HEK293 (cell line): Measurements from ENCODE around the gene KIF1A.
A peak's percentile ranks its signal among the peaks of the same experiment; 100 is the strongest.

Experiments used
- GLIS2 ChIP-seq: fragments of 450-650 bp; formaldehyde crosslinking; IDR thresholded peaks from 2 replicates; pipeline ENCODE4 v1.5.1; 2016; ENCODE audit warnings: missing biosample characterization, missing genetic modification characterization
- KLF8 ChIP-seq: fragments of 450-650 bp; formaldehyde crosslinking; IDR thresholded peaks from 2 replicates; pipeline ENCODE4 v1.5.1; 2016; ENCODE audit warnings: missing biosample characterization, missing genetic modification characterization
- KLF9 ChIP-seq: fragments of 450-650 bp; formaldehyde crosslinking; IDR thresholded peaks from 2 replicates; pipeline ENCODE4 v1.5.1; 2016; ENCODE audit warnings: missing biosample characterization, missing genetic modification characterization, low read depth
- MYNN ChIP-seq: fragments of 450-650 bp; formaldehyde crosslinking; IDR thresholded peaks from 2 replicates; pipeline ENCODE4 v1.5.1; 2016; ENCODE audit warnings: missing biosample characterization, missing genetic modification characterization, borderline replicate concordance
- SP3 ChIP-seq: fragments of 450-650 bp; formaldehyde crosslinking; IDR thresholded peaks from 2 replicates; pipeline ENCODE4 v1.5.1; 2016; ENCODE audit warnings: missing biosample characterization, missing genetic modification characterization
- TCF7L2 ChIP-seq: IDR thresholded peaks from 2 replicates; pipeline ENCODE4 v1.6.1; 2011; ENCODE audit warnings: low read depth, mild to moderate bottlenecking, inconsistent platforms, low read length, moderate library complexity, borderline replicate concordance
- ZBTB1 ChIP-seq: fragments of 450-650 bp; formaldehyde crosslinking; IDR thresholded peaks from 2 replicates; pipeline ENCODE4 v1.5.1; 2016; ENCODE audit warnings: missing biosample characterization, missing genetic modification characterization
- ZBTB17 ChIP-seq: fragments of 450-650 bp; formaldehyde crosslinking; IDR thresholded peaks from 2 replicates; pipeline ENCODE4 v1.5.1; 2016; ENCODE audit warnings: missing biosample characterization, missing genetic modification characterization
- ZBTB21 ChIP-seq: fragments of 450-650 bp; formaldehyde crosslinking; IDR thresholded peaks from 2 replicates; pipeline ENCODE4 v1.5.1; 2017; ENCODE audit warnings: missing biosample characterization, missing genetic modification characterization
- ZFHX2 ChIP-seq: fragments of 450-650 bp; formaldehyde crosslinking; conservative IDR thresholded peaks from 2 replicates; pipeline ENCODE4 v1.5.1; 2016; ENCODE audit warnings: missing biosample characterization, missing genetic modification characterization
- ZFP41 ChIP-seq: fragments of 450-650 bp; formaldehyde crosslinking; IDR thresholded peaks from 2 replicates; pipeline ENCODE4 v1.5.1; 2016; ENCODE audit warnings: missing biosample characterization, missing genetic modification characterization, borderline replicate concordance
- ZNF112 ChIP-seq: fragments of 450-650 bp; formaldehyde crosslinking; IDR thresholded peaks from 2 replicates; pipeline ENCODE4 v1.5.0; 2017; ENCODE audit warnings: missing biosample characterization, missing genetic modification characterization
- ZNF121 ChIP-seq: fragments of 450-650 bp; formaldehyde crosslinking; IDR thresholded peaks from 2 replicates; pipeline ENCODE4 v1.5.1; 2016; ENCODE audit warnings: missing biosample characterization, missing genetic modification characterization
- ZNF132 ChIP-seq: fragments of 450-650 bp; formaldehyde crosslinking; IDR thresholded peaks from 2 replicates; pipeline ENCODE4 v1.5.1; 2017; ENCODE audit warnings: missing biosample characterization, missing genetic modification characterization, borderline replicate concordance
- ZNF202 ChIP-seq: fragments of 450-650 bp; formaldehyde crosslinking; IDR thresholded peaks from 2 replicates; pipeline ENCODE4 v1.5.1; 2016; ENCODE audit warnings: missing biosample characterization, missing genetic modification characterization, borderline replicate concordance
- ZNF239 ChIP-seq: fragments of 450-650 bp; formaldehyde crosslinking; IDR thresholded peaks from 2 replicates; pipeline ENCODE4 v1.5.1; 2016; ENCODE audit warnings: missing biosample characterization, missing genetic modification characterization
- ZNF341 ChIP-seq: fragments of 450-650 bp; formaldehyde crosslinking; IDR thresholded peaks from 2 replicates; pipeline ENCODE4; 2016; ENCODE audit warnings: low read depth, missing biosample characterization, missing genetic modification characterization
- ZNF473 ChIP-seq: fragments of 450-650 bp; formaldehyde crosslinking; IDR thresholded peaks from 2 replicates; pipeline ENCODE4 v1.5.1; 2017; ENCODE audit warnings: missing biosample characterization, missing genetic modification characterization
- ZNF560 ChIP-seq: fragments of 450-650 bp; formaldehyde crosslinking; IDR thresholded peaks from 2 replicates; pipeline ENCODE4 v1.5.1; 2017; ENCODE audit warnings: missing biosample characterization, missing genetic modification characterization, borderline replicate concordance
- ZNF585B ChIP-seq: fragments of 450-650 bp; formaldehyde crosslinking; IDR thresholded peaks from 2 replicates; pipeline ENCODE4 v1.5.1; 2016; ENCODE audit warnings: missing biosample characterization, missing genetic modification characterization
- ZNF596 ChIP-seq: fragments of 450-650 bp; IDR thresholded peaks from 2 replicates; pipeline ENCODE4 v1.5.0; 2018; ENCODE audit warnings: missing biosample characterization, mild to moderate bottlenecking, missing genetic modification characterization, moderate library complexity
- ZNF654 ChIP-seq: fragments of 450-650 bp; formaldehyde crosslinking; IDR thresholded peaks from 2 replicates; pipeline ENCODE4 v1.5.1; 2016; ENCODE audit warnings: low read depth, missing biosample characterization, missing genetic modification characterization
- ZNF677 ChIP-seq: fragments of 450-650 bp; IDR thresholded peaks from 2 replicates; pipeline ENCODE4 v1.5.0; 2018; ENCODE audit warnings: missing biosample characterization, mild to moderate bottlenecking, missing genetic modification characterization, moderate library complexity
- ZNF791 ChIP-seq: fragments of 450-650 bp; formaldehyde crosslinking; IDR thresholded peaks from 2 replicates; pipeline ENCODE4 v1.5.1; 2016; ENCODE audit warnings: missing biosample characterization, missing genetic modification characterization
- ZSCAN23 ChIP-seq: fragments of 450-650 bp; formaldehyde crosslinking; IDR thresholded peaks from 2 replicates; pipeline ENCODE4 v1.5.1; 2016; ENCODE audit warnings: missing biosample characterization, missing genetic modification characterization
- ZSCAN30 ChIP-seq: fragments of 450-650 bp; IDR thresholded peaks from 2 replicates; pipeline ENCODE4 v1.5.1; 2018; ENCODE audit warnings: missing biosample characterization, mild to moderate bottlenecking, missing genetic modification characterization, moderate library complexity
- TF ChIP-seq, protein P1 (sequence below): fragments of 450-650 bp; formaldehyde crosslinking; IDR thresholded peaks from 2 replicates; pipeline ENCODE4 v1.5.1; 2016; ENCODE audit warnings: missing biosample characterization, missing genetic modification characterization
- TF ChIP-seq, protein P2 (sequence below): fragments of 450-650 bp; formaldehyde crosslinking; IDR thresholded peaks from 2 replicates; pipeline ENCODE4 v1.5.1; 2016; ENCODE audit warnings: missing biosample characterization, missing genetic modification characterization
- TF ChIP-seq, protein P3 (sequence below): fragments of 450-650 bp; formaldehyde crosslinking; IDR thresholded peaks from 2 replicates; pipeline ENCODE4 v1.5.1; 2016; ENCODE audit warnings: missing biosample characterization, missing genetic modification characterization
- TF ChIP-seq, protein P4 (sequence below): fragments of 450-650 bp; formaldehyde crosslinking; IDR thresholded peaks from 2 replicates; pipeline ENCODE4 v1.5.1; 2016; ENCODE audit warnings: missing biosample characterization, missing genetic modification characterization, borderline replicate concordance
- TF ChIP-seq, protein P5 (sequence below): fragments of 450-650 bp; formaldehyde crosslinking; IDR thresholded peaks from 2 replicates; pipeline ENCODE4 v1.5.1; 2016; ENCODE audit warnings: missing biosample characterization, missing genetic modification characterization

Gene KIF1A

DNA sequence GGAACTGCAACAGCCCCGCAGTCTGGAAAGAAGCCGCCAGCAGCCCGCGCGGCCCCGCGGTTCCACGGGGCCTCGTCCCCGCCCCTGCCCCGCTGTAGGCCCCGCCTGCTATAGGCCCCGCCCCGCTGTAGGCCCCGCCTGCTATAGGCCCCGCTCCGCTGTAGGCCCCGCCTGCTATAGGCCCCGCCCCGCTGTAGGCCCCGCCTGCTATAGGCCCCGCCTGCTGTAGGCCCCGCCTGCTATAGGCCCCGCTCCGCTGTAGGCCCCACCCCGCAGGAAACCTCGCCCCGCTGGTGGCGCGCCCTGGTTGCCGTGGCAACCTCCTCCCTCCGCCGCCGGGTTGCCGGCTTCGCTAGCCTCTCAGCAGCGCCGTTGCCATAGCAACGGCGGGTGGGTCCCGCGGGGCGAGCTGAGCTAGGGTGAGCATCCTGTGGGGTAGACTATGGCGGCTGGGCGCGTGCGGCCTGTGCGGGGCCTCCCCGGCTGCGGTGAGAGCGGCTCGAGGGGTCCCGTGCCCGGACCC lies 12.2 kb upstream of the KIF1A start (continued):
- TF ChIP-seq, protein P1, sequence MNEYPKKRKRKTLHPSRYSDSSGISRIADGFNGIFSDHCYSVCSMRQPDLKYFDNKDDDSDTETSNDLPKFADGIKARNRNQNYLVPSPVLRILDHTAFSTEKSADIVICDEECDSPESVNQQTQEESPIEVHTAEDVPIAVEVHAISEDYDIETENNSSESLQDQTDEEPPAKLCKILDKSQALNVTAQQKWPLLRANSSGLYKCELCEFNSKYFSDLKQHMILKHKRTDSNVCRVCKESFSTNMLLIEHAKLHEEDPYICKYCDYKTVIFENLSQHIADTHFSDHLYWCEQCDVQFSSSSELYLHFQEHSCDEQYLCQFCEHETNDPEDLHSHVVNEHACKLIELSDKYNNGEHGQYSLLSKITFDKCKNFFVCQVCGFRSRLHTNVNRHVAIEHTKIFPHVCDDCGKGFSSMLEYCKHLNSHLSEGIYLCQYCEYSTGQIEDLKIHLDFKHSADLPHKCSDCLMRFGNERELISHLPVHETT (tag by site-specific recombination): no peak
- TF ChIP-seq ZFHX2 (tag by site-specific recombination) (no peak), KLF9 (no peak), ZNF132 (tag by site-specific recombination) (no peak), ZNF473 (tag by site-specific recombination) (no peak), ZFP41 (no peak), ZBTB1 (no peak), GLIS2 (tag by site-specific recombination) (0 out of 2 replicates have a peak, but pooled peaks have one; percentile 27), ZNF560 (tag by site-specific recombination) (no peak), ZNF112 (tag by site-specific recombination) (no peak), ZNF596 (tag by site-specific recombination) (no peak), ZBTB17 (no peak), ZSCAN30 (tag by site-specific recombination) (no peak), TCF7L2 (no peak), ZNF585B (no peak), ZBTB21 (tag by site-specific recombination) (no peak), ZNF202 (tag by site-specific recombination) (no peak), KLF8 (tag by site-specific recombination) (no peak), MYNN (tag by site-specific recombination) (peak; percentile 70; the same call in 1 of the 2 replicates), SP3 (peak; percentile 57; the same call in 1 of the 2 replicates), ZSCAN23 (no peak), ZNF239 (tag by site-specific recombination) (no peak), ZNF677 (tag by site-specific recombination) (no peak), ZNF341 (tag by site-specific recombination) (peak; percentile 74), ZNF791 (tag by site-specific recombination) (no peak), ZNF121 (tag by site-specific recombination) (no peak), ZNF654 (tag by site-specific recombination) (no peak)
- TF ChIP-seq, protein P2, sequence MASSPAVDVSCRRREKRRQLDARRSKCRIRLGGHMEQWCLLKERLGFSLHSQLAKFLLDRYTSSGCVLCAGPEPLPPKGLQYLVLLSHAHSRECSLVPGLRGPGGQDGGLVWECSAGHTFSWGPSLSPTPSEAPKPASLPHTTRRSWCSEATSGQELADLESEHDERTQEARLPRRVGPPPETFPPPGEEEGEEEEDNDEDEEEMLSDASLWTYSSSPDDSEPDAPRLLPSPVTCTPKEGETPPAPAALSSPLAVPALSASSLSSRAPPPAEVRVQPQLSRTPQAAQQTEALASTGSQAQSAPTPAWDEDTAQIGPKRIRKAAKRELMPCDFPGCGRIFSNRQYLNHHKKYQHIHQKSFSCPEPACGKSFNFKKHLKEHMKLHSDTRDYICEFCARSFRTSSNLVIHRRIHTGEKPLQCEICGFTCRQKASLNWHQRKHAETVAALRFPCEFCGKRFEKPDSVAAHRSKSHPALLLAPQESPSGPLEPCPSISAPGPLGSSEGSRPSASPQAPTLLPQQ (tag by site-specific recombination): peak; percentile 95
- TF ChIP-seq, protein P3, sequence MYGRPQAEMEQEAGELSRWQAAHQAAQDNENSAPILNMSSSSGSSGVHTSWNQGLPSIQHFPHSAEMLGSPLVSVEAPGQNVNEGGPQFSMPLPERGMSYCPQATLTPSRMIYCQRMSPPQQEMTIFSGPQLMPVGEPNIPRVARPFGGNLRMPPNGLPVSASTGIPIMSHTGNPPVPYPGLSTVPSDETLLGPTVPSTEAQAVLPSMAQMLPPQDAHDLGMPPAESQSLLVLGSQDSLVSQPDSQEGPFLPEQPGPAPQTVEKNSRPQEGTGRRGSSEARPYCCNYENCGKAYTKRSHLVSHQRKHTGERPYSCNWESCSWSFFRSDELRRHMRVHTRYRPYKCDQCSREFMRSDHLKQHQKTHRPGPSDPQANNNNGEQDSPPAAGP (tag by site-specific recombination): no peak
- TF ChIP-seq, protein P4, sequence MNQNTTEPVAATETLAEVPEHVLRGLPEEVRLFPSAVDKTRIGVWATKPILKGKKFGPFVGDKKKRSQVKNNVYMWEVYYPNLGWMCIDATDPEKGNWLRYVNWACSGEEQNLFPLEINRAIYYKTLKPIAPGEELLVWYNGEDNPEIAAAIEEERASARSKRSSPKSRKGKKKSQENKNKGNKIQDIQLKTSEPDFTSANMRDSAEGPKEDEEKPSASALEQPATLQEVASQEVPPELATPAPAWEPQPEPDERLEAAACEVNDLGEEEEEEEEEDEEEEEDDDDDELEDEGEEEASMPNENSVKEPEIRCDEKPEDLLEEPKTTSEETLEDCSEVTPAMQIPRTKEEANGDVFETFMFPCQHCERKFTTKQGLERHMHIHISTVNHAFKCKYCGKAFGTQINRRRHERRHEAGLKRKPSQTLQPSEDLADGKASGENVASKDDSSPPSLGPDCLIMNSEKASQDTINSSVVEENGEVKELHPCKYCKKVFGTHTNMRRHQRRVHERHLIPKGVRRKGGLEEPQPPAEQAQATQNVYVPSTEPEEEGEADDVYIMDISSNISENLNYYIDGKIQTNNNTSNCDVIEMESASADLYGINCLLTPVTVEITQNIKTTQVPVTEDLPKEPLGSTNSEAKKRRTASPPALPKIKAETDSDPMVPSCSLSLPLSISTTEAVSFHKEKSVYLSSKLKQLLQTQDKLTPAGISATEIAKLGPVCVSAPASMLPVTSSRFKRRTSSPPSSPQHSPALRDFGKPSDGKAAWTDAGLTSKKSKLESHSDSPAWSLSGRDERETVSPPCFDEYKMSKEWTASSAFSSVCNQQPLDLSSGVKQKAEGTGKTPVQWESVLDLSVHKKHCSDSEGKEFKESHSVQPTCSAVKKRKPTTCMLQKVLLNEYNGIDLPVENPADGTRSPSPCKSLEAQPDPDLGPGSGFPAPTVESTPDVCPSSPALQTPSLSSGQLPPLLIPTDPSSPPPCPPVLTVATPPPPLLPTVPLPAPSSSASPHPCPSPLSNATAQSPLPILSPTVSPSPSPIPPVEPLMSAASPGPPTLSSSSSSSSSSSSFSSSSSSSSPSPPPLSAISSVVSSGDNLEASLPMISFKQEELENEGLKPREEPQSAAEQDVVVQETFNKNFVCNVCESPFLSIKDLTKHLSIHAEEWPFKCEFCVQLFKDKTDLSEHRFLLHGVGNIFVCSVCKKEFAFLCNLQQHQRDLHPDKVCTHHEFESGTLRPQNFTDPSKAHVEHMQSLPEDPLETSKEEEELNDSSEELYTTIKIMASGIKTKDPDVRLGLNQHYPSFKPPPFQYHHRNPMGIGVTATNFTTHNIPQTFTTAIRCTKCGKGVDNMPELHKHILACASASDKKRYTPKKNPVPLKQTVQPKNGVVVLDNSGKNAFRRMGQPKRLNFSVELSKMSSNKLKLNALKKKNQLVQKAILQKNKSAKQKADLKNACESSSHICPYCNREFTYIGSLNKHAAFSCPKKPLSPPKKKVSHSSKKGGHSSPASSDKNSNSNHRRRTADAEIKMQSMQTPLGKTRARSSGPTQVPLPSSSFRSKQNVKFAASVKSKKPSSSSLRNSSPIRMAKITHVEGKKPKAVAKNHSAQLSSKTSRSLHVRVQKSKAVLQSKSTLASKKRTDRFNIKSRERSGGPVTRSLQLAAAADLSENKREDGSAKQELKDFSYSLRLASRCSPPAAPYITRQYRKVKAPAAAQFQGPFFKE (tag by site-specific recombination): no peak
- TF ChIP-seq, protein P5, sequence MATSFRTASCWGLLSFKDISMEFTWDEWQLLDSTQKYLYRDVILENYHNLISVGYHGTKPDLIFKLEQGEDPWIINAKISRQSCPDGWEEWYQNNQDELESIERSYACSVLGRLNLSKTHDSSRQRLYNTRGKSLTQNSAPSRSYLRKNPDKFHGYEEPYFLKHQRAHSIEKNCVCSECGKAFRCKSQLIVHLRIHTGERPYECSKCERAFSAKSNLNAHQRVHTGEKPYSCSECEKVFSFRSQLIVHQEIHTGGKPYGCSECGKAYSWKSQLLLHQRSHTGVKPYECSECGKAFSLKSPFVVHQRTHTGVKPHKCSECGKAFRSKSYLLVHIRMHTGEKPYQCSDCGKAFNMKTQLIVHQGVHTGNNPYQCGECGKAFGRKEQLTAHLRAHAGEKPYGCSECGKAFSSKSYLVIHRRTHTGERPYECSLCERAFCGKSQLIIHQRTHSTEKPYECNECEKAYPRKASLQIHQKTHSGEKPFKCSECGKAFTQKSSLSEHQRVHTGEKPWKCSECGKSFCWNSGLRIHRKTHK: no peak
